Activated gamma-delta T cell (primary cell): Measurements from ENCODE around the gene VEPH1.

ENCODE experiments used
- DNase-seq: peaks from one replicate; lab custom pipeline; 2025; lab: John Stamatoyannopoulos, UW

The VEPH1 gene

DNA sequence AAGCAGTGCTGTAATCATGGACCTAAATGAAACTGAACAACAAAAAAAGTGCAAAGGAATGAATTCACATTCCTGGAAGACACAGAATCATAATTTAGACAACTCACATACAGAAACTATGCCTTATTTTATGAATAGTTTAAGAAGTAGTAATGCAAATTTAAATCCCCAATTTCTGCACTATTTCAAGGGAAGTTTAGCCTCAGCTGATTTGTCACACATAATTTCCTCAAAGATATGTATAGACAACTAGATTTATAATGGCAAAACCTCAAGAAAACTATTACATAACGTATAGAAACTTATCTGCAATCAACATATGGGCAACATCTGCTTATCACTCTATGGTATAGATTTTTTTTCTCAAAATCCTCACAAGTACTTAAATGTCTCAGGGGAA, 74.4 kb downstream of the VEPH1 start:
- no peak for DNase-seq

DNA sequence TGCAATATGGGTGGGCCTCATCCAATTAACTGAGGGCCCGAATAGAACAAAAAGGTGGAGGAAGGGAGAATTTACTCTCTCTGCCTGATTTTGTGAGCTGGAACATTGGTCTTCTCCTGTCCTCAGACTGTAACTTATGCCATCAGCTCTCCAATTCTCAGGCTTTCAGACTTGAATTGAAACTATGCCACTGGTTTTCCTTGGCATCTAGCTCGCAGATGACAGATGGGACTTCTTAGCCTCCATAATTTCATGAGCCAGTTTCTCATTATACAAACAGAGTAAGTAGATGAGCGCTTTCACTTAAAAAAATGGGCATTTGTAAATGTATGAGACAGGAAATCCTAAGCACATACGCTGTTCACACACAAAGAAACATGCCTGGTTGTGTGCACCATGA, 75.3 kb downstream of the VEPH1 start:
- DNase-seq: no peak

DNA sequence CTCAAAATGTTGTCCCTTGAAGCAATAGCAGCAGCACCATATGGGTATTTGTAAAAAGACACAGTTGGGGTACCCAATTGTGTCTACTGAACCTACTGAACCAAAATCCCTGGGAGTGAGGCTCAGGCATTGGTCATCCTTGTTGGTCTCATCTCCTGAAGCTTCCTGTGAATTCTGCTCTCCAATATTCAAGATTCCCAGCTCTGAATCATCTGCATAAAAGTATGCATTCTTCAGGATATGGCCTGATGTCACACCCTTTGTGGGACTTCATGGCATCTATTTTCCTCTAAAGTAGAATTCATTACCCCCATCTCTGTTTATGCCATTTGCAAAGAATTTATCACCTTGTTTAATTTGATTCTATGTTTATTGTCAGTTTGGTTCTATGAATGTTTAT, 79.9 kb downstream of the VEPH1 start:
- no peak for DNase-seq

DNA sequence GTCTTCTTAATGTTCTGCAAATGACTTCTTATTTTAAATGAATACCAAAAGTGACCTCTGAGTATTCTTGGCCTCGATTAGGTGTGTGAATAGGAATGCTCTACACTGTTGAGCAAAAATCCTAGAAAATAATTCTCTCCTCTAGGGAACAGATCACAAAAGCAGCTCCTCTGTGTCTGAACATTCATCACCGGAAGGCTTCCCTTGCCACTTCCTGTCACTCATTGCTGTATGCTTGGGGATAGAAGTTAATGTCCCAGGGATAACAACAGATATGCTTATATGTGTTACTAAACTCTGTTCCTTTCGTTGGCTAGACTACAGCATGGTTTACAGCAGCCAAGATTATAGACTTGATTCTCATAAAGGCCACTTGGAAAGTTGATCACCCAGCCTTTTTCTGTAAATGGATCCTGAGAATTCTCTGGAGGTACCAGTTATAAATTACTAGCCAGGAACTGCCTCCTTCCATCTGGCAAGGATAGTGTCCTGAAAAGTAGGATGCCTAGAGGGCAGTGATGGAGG, 82.5 kb downstream of the VEPH1 start:
- no peak for DNase-seq

DNA sequence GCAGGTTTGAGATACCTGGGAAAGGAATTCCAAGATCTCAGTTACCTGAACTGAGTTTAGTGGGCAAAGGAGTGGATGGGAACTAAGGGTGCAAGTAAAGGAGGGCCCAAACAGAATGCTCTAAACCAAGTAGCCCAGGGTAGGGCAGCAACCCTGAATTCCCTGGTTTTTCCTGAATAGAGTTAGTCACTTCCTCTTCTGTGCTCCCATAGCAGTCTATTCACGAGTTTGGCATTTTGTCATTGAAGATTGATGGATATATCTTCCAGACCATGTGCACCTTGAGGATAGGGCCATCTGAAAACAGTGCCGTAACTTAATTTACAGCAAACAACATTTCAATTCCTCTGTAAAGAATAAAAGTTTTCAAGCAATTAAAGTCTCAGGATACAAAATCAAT, 85.1 kb downstream of the VEPH1 start:
- DNase-seq: no peak

DNA sequence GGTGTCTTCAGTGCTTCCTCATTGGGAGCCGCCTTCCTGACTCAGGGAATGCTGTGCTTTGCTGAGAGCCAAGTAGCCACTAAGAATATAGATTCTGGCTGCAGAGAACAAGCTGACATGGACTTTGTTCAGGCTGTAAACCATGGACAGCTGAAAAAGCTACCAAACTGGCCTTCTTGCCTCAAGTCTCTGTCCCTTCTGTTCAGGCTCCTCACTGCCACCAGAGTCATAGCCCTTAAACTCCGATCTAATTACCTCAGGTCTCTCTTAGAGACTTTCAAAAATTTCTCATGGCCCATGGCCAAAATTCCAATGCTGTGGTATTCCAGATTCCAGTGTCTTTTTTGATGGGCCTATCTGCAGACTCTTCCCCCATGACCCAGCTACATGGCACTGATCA, 86.0 kb downstream of the VEPH1 start:
- DNase-seq: no peak

DNA sequence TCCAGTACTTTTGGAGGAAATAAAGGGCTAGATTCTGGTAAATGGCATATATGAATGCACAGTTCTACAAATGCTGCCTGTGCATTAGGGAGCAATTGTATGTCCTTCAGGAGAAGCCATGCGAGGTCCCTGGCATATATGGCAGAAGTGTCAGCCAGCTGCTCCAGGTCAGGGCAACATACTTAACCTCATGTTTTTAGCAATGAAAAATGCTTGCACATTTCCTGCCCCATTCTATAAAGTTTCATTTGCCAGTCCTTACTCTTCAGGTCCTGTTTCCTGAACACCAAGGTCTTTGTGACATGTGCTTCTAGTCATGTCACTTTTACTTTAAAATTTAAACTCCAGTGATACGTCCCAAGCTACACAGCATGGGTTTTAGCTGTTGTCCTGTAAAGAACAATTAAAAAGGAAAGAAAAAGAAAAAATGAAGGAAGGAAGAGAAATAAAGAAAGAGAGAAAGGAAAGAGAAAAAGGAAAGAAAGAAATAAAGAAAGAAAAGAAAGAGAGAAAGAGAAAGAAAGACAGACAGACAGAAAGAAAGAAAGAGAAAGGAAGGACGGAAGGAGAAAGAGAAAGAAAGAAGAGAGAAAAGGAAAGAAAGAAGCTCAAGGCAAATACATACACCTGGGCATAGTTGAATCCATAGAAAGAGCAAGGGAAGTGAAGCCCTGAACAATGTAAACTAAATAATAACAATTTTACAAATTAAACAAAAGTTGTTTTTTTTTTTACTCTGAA, 86.7 kb downstream of the VEPH1 start:
- no peak for DNase-seq

DNA sequence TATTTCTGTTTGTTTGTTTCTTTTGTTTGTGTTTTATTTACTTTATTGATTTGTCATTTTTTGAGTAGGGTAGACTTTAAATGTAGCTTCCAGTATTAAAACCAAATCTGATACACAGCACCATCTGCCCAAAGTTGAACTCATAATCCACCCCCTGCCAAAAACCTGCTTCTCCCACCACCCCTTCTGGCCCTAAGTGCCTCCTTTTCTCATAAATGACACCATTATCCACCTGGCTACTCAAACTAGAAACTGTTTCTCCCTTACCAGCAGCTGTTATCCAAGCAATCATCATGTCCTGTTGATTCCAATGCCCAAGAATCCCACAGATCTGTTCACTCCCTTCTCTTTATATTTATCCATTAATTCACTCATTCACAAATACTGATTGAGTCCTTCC, 88.4 kb downstream of the VEPH1 start:
- DNase-seq: no peak

DNA sequence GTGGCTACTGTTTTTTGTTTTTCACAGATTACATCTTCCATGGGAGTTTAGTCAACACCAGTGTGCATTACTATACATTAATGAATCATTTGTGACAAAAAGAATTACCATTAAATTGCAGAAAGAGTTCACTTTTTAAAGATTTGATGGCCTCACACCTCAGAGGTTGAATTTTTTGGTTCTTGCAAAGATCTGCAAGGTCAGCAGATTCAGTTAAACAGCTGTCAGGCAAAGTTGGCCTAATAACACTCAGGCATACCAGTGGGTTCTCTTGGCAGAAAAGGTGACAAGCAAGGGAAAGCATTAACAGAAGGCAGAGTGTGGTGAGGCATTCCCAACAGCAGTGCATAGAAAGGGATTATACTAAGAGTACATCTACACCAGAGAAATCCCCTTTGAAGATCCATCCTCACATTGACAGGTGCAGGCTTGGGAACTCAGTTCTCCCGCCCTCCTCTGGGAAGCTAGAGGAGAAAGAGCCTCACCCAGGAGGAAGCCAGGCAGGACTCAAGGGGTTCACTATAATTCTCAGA, 90.8 kb downstream of the VEPH1 start:
- DNase-seq: no peak

DNA sequence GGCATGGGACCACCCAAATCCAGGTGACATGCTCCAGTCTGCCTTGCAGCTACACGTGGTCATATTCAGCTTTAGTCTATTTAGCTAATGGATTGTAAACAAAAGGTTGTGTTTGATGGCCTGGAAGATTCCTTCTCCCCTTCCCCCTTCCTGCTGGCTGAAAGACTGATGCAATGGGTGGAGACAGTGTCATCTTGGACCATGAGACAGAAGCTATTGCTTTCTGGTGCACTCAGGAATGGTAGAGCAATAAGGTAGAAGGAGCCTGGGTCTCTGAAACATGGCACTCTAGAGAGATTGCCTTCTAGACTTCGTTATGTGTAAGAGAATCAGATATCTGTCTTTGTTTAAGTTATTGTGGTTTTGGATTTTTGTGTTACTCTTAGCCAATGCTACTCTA, 92.3 kb downstream of the VEPH1 start:
- no peak for DNase-seq

DNA sequence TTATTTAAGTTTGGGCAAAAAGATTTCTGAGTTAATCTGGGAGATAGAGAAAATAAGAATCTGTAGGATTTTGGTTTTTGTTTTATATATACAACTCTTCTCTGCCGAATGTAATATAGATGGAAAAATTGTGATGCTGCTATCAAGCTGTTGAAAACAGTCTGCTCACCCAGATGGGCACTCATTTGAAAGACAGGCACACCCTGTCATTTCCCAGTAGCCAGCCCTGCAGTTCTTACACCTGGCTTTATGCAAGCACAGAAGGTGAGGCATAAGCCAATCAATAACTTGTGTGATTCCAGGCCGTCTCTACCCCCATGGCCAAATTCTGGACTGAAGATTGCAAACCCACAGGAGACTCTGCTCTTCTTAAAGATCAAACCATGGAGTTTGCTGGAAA, 93.7 kb downstream of the VEPH1 start:
- DNase-seq: no peak

DNA sequence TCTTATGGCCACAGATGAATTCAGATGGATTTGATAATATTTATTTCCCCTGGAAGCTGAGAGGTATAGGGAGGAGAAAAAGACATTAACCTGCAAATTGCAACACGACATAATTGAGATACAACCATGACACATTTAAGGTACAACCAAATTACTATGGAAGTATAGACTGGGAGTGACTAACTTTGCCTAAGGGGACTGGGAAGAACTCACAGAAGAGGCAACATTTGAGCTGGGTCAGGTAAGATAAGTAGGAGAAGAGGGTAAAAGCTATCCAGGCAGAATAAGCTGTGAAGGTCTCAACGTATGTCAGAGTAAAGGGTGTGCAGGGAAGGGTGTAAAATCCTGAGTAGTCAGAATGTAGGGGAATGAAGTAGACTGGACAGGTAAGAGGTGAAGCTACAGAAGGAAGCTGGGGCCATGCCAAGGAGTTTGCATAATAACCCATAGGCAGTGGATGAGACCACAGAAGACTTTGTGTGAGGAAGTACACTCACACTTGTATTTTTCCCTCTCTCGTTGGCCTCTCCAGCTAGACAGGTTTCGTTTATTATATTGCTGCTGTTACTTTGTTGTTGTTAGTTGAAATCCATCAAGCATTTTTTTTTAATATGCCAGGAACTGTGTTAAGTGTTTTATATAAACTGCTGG, 94.6 kb downstream of the VEPH1 start:
- no peak for DNase-seq

DNA sequence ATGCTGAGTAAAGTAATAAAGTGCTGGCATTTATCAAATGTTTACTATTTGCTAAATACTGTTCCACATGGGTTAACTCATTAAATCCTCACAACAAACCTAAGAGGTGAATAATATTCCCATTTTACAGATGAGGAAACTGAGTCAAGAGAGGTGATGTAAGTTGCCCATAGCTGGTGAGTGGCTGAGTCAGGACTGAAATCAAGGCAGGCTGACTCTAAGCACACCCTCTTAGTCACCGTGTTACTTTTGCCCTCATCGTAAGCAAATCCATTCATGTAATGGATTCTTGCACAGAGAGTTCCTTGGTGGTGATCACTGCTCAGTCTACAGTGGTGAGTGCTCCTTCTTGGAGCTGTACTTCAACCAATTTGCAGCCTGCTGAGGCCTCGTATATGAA, 95.4 kb downstream of the VEPH1 start:
- DNase-seq: no peak

DNA sequence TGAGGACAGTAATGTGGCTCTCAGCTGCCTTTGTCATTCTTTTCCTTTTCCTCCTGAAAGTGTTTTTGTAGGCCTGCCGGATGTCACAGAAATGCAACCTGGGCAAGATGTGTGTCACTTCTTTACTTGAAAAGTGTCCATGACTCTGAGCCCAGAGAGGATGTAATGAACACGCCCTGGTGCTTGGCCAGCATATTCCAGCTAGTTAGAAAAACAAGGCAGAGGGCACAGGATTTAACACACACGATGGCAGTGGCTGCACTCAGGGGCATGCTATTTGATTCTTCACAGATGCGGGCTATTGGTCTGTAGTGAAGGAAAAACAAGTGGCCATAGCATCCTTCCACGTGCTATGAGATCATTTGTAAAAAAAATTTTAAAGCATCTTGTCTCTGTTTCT, 96.8 kb downstream of the VEPH1 start:
- DNase-seq: no peak

DNA sequence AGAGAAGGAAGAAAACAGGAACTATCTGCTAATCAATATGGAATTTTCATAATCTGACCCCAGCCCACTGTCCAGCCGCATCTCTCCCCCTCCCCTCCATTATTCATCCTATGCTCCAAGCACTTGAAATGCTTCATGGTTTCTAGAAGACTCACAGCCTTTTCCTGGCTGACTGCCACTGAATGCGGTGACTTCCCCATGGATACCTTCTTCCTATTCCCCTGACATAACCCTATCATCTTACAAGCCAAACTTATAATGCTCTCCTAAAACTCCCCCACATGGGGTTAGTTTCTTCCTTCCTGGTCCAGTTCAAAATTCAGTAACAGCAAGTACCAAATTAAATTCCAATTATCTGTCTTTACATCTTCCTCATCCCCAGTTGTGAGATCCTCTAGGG, 97.8 kb downstream of the VEPH1 start:
- DNase-seq: no peak

DNA sequence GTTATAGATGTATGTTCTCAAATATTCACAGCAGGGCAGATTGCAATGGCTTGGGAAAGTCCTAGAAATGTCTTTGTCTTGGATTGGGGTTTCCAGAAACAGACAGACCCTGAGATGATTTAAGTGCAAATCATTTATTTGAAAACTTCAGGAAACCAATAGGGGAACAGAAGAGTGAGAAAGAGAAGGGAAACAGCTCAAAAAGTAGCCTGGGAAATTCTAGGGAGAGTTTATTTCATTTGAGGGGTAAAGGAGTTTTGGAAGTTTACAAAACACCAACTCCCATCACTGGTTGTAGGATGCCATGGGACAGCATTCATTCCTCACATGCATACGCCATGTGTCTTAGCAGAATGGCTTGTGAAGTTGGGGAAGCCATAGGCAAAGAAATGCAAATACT, 98.8 kb downstream of the VEPH1 start:
- DNase-seq: no peak

DNA sequence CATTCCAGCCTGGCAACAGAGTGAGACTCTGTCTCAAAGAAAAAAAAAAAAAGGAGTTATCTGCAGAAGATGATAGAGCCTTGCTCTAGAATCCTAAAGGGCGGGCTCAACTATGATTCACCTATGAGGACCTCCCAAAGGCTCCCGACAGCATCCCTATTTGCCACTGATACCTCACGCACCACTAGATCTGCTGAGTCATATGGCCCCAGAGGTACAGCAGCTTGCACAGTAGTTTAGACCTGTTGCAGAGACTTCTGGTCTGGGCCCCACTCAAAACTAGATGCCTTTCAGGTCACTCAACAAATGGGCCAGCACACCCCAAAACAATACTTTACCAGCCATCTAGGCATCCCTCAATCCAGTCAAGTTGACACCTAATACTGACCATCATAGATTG, 104.6 kb downstream of the VEPH1 start:
- DNase-seq: no peak

DNA sequence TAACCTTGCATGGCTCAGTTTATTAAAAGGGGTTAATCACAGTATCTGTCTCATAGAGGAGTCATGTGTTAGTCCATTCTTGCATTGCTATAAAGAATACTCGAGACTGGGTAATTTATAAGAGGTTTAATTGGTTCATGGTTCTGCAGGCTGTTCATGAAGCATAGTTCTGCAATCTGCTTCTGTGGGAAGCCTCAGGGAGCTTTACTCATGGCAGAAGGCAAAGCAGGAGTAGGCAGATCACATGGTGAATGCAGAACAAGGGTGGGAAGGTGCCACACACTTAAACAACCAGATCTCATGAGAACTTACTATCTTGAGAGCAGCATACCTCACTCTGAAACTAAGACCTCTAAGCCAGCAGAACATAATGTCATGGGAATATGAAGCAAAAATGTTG, 108.8 kb downstream of the VEPH1 start:
- no peak for DNase-seq

DNA sequence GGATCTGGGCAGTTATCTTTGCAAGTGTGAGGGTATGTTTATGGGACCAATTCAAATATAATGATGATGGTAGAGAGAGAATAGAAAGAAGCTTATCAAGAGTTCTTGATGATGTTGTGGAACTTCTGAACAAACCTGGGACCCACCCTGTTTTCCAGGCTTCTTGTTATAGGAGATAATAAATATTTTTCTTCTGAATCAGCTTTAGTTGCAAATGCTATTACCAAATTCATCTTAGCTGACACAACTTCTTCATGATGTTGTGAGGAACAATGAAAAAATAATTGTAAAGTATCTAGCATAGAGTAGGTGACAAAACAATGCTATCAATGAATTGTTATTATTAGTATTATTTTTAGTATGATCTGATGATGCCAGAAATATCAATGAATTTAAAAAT, 110.1 kb downstream of the VEPH1 start:
- no peak for DNase-seq

DNA sequence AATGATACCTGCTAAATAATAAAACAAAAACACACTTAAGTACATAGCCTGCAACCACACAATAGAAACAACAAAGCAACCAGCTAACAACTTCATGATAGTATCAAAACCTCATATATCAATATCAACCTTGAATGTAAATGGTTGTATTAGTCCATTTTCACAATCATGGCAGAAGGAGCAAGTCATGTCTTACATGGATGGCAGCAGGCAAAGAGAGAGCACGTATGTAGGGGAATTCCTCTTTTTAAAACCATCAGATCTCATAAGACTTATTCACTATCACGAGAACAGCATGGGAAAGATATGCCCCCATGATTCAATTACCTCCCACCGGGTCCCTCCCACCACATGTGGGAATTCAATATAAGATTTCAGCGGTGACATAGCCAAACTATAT, 111.1 kb downstream of the VEPH1 start:
- no peak for DNase-seq

DNA sequence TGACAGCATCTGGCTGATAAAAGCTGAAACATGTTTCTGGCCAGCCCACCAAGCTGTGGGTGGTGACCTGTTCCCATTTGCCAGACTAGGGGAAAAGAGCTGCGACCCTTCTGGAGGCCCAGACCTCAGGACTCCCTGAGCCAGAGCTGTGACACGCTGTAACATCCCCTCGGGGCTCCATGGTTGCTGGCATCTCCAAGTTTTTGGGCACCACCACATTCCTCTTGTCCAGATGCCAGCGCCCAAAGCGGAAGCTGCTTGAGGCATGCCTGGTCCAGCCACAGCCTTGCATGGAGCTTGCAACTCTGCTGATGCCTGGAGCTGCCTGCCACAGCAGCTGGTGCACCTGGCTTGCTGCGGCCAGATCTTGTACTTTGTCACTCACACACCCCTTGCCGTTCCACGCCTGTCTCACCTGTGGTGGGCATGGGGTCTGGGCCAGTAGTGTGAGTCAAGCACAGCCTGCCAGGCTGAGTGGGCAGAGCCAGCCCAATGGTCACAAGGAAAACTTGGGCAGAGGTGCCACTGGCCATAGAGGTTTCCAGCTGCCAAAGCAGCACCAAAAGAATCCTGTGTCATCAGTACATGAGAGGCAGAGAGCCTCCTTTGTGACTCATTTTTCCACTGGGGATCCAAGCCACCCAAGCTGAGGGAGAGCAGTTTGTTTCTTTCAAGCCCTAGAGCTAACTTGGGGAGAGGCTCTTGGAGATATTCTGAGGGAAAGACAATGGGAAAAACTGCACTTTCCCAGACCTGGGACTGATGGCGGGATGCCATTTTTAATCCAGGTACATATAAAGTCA, 112.3 kb downstream of the VEPH1 start:
- no peak for DNase-seq

DNA sequence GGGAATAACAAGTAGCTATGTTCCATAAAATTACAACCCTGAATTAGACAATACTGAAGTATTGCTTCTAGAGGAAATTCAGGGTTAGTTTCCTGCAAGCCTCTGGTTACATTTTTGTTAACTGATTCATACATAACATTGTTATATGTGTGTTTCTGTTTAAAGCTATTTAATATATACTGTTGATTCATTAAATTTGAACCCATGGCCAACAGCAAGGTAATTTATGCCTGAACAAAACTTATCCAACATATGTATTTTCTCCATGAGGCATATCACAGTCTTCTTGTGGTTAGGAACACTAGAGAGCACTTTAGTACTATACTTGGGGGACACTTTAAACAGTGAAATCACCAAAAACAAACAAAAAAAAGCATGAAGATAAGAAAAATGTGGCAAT, 114.2 kb downstream of the VEPH1 start:
- no peak for DNase-seq
